Measurements from ENCODE around the gene MYG1. TPM values are rescaled to one million over a fixed set of nuclear protein-coding genes. Genes with fewer than 3 reads are reported as not detected.
A peak's percentile ranks its signal among the peaks of the same experiment; 100 is the strongest.

Gene MYG1
- total and polyA plus RNA-seq, 2 of the 13 experiments (the other 11 are each of a cell fraction or from before 2014, with no cell fraction given): 38.6 to 58.0 TPM

DNA sequence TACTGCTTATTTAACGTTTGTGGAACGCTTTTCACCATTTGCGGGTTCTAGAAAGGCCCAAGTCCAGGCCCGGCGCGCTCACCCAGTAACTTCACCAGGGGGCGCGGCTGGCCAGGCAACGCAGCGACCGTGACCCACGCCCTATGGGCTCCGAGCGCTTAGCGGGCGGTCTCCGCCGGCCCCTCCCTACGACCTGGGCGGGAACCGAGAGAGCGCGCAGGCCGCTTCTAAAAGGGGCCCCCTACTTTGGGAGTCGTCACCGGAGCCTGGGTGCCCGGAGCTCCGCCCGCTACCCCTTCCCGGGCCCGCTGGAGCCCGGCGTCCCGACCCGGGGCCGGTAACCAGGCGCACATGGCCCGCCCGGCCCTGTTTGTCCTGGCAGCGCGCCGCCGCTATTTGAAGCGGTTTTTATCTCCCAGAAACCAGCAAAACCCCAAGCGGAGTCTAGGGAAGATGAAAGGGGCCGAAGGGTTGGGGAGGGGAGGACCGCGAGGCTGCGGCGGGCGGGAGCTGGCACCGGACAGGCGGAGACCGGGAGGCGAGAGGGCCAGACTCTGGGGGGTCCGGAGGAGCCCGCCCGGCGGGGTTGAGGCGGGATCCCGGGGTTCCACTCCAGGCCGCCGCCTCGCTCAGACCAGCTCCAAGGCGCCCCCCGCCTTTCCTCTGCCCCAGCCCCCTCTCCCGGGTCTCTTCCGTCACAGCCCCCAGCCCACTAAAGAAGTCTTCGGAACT lies 25.4 kb downstream of the MYG1 start (continued):
- TF ChIP-seq NCOA5 (CRISPR knock-in tag; IDR thresholded peaks at IDR 0.05): no peak
- TF ChIP-seq ZNF564 (CRISPR knock-in tag; IDR thresholded peaks at IDR 0.05): peak; percentile 63
- no peak; the same call in 1 of the 2 replicates for TF ChIP-seq MTF2 (CRISPR knock-in tag; IDR thresholded peaks at IDR 0.05; ENCODE audit: borderline replicate concordance)
- no peak for TF ChIP-seq JUNB (CRISPR knock-in tag; IDR thresholded peaks at IDR 0.05; ENCODE audit: borderline replicate concordance)
- TF ChIP-seq, protein P1, sequence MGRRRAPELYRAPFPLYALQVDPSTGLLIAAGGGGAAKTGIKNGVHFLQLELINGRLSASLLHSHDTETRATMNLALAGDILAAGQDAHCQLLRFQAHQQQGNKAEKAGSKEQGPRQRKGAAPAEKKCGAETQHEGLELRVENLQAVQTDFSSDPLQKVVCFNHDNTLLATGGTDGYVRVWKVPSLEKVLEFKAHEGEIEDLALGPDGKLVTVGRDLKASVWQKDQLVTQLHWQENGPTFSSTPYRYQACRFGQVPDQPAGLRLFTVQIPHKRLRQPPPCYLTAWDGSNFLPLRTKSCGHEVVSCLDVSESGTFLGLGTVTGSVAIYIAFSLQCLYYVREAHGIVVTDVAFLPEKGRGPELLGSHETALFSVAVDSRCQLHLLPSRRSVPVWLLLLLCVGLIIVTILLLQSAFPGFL (CRISPR knock-in tag; IDR thresholded peaks at IDR 0.05): no peak
- peak; percentile 86 for TF ChIP-seq SMAD3 (CRISPR knock-in tag; IDR thresholded peaks at IDR 0.05)
- TF ChIP-seq RFXANK (CRISPR knock-in tag; IDR thresholded peaks at IDR 0.05): no peak
- no peak for TF ChIP-seq ZNF432 (CRISPR knock-in tag; IDR thresholded peaks at IDR 0.05; ENCODE audit: borderline replicate concordance)
- TF ChIP-seq, protein P2, sequence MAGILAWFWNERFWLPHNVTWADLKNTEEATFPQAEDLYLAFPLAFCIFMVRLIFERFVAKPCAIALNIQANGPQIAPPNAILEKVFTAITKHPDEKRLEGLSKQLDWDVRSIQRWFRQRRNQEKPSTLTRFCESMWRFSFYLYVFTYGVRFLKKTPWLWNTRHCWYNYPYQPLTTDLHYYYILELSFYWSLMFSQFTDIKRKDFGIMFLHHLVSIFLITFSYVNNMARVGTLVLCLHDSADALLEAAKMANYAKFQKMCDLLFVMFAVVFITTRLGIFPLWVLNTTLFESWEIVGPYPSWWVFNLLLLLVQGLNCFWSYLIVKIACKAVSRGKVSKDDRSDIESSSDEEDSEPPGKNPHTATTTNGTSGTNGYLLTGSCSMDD (CRISPR knock-in tag; IDR thresholded peaks at IDR 0.05): no peak
- no peak for TF ChIP-seq ASH2L (IDR thresholded peaks at IDR 0.05; ENCODE audit: insufficient read length, low read depth, low read length)
- peak; percentile 42; the same call in 1 of the 2 replicates for TF ChIP-seq ZFP90 (CRISPR knock-in tag; IDR thresholded peaks at IDR 0.05; ENCODE audit: borderline replicate concordance)
- TF ChIP-seq, protein P3, sequence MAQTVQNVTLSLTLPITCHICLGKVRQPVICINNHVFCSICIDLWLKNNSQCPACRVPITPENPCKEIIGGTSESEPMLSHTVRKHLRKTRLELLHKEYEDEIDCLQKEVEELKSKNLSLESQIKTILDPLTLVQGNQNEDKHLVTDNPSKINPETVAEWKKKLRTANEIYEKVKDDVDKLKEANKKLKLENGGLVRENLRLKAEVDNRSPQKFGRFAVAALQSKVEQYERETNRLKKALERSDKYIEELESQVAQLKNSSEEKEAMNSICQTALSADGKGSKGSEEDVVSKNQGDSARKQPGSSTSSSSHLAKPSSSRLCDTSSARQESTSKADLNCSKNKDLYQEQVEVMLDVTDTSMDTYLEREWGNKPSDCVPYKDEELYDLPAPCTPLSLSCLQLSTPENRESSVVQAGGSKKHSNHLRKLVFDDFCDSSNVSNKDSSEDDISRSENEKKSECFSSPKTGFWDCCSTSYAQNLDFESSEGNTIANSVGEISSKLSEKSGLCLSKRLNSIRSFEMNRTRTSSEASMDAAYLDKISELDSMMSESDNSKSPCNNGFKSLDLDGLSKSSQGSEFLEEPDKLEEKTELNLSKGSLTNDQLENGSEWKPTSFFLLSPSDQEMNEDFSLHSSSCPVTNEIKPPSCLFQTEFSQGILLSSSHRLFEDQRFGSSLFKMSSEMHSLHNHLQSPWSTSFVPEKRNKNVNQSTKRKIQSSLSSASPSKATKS (CRISPR knock-in tag; IDR thresholded peaks at IDR 0.05): no peak
- 0 out of 2 replicates have a peak, but pooled peaks have one; percentile 32 for TF ChIP-seq ZFP37 (CRISPR knock-in tag; IDR thresholded peaks at IDR 0.05; ENCODE audit: borderline replicate concordance)
- no peak; the same call in 1 of the 2 replicates for TF ChIP-seq ZBTB21 (CRISPR knock-in tag; IDR thresholded peaks at IDR 0.05)
- TF ChIP-seq NR2C2 (CRISPR knock-in tag; IDR thresholded peaks at IDR 0.05; ENCODE audit: borderline replicate concordance): peak; percentile 79
- no peak for TF ChIP-seq ARNTL (CRISPR knock-in tag; IDR thresholded peaks at IDR 0.05)
- peak; percentile 30; the same call in 1 of the 2 replicates for TF ChIP-seq ZNF160 (CRISPR knock-in tag; IDR thresholded peaks at IDR 0.05)
- TF ChIP-seq ADNP (CRISPR knock-in tag; IDR thresholded peaks at IDR 0.05): no peak
- TF ChIP-seq ZNF567 (CRISPR knock-in tag; IDR thresholded peaks at IDR 0.05; ENCODE audit: borderline replicate concordance): peak; percentile 76; the same call in 1 of the 2 replicates
- no peak for TF ChIP-seq IKZF1 (IDR thresholded peaks at IDR 0.05)
- TF ChIP-seq SOX13 (IDR thresholded peaks at IDR 0.05): no peak
- peak in 1 of 2 experiments; percentile 21; a peak in 1 of 4 replicates for TF ChIP-seq SOX13 (CRISPR knock-in tag; conservative IDR thresholded peaks at IDR 0.05 in 1 of 2, IDR thresholded peaks at IDR 0.05 in 1 of 2)
- TF ChIP-seq, protein P4, sequence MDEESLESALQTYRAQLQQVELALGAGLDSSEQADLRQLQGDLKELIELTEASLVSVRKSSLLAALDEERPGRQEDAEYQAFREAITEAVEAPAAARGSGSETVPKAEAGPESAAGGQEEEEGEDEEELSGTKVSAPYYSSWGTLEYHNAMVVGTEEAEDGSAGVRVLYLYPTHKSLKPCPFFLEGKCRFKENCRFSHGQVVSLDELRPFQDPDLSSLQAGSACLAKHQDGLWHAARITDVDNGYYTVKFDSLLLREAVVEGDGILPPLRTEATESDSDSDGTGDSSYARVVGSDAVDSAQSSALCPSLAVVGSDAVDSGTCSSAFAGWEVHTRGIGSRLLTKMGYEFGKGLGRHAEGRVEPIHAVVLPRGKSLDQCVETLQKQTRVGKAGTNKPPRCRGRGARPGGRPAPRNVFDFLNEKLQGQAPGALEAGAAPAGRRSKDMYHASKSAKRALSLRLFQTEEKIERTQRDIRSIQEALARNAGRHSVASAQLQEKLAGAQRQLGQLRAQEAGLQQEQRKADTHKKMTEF (CRISPR knock-in tag; IDR thresholded peaks at IDR 0.05): peak; percentile 95
- TF ChIP-seq, protein P5, sequence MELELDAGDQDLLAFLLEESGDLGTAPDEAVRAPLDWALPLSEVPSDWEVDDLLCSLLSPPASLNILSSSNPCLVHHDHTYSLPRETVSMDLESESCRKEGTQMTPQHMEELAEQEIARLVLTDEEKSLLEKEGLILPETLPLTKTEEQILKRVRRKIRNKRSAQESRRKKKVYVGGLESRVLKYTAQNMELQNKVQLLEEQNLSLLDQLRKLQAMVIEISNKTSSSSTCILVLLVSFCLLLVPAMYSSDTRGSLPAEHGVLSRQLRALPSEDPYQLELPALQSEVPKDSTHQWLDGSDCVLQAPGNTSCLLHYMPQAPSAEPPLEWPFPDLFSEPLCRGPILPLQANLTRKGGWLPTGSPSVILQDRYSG (CRISPR knock-in tag; IDR thresholded peaks at IDR 0.05): no peak

Data from HepG2 (cell line).